Measurements from ENCODE around the gene SPAG4. TPM values are rescaled to one million over a fixed set of nuclear protein-coding genes. Genes with fewer than 3 reads are reported as not detected.

SPAG4 gene
- total RNA-seq, 1 donor from 2014 or later: 2.9 TPM

DNA sequence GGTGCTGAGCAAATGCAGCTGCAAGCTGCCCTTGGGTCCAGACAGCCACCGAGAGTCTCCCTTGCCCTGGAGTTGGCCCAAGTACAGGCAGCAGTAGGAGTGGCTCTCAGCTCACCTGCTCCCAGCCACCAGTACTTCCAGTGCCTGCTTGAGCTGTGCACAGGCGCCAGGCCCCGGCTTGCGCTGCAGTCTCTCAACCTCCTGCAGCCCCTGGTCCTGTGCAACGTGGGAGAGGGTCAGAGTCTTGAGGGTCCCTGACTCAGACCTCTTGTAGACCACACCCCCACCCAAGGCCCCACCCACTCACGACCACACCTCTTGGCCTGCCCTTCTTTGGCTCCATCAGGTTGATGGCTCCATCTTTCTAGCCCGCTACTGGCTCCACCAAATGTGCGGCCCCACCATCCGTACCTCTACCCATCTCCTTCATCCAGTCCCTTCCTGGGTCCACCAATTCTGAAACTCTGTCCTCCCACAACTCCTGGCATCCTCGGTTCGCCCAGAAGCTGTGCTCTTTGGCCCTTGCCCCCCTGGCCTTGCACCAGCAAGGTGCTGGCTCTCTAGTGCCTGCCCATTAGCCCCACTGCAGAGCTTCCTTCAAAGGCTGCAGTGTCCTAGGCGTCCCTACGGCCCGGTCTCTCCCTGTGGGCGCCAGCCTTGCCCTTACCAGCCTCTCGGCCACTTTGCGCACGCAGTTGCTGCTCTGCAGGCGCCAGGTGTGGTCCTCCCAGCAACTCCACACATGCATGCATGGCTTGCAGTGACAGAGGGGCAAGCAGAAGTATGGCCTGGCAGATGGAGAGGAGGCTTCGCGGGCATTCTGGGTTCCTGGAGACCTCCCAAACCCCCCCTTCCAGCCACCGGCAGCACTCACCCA, 16.5 kb upstream of the SPAG4 start:
- intact Hi-C loops (cut with micrococcal nuclease): no loop called here

GRCh38 chr20:35599776-35600120, 15.9 kb upstream of the SPAG4 start:
- intact Hi-C loops (cut with micrococcal nuclease): no loop called here

GRCh38 chr20:35600176-35600992, 15.2 kb upstream of the SPAG4 start:
- intact Hi-C loops (cut with micrococcal nuclease): no loop called here

DNA sequence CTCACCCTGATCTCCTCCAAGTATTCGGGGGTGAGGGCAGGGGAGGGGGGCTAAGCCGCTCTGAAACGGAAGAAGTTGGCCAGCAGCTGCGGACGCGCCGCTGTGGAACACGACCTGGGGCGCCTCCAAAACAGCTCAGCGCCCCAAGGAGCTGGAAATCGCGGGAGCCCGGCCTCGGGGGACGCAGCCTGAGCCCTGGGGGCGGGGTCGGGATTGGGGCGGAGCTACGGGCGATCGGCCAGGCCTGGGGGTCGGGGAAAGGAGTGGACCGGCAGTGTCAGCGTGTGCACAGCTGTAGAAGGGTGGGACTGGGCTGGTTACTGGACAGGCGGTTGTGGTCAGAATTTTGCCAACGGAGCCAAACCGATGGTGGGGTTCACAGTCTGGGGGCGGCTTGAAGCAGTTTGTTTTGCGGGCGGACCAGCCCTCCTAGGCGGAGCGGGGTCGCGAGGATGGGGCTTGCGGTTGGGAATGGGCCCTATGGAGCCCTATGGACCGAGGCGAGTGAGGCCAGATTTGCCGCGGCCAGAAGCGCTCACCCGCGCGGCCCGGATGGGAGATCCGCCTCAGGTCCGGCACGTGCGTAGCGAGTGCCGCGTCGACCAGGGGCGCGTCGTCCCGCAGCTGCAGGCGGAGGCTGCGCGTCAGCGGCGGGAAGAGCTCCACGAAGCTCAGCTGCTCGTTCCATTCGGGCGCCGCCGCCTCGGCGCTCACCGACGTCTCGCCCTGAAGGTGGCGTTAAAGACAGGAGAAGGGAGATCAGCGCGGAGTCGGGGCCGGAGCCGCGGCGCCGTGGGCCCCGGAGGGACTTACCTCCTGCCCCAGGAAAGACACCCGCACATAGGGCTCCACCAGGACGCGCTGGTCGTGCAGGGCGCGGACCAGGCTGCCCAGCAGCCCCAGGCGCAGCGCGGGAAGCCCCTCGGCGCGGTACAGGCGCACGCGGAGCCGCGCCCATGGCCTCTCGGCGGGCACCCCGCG, 14.3 kb upstream of the SPAG4 start:
- intact Hi-C loops (cut with micrococcal nuclease): loop anchor here (1.0 kb wide), 4 partner anchors 15 to 283 kb away; partner anchors contain the start of genes NFS1 and ROMO1

DNA sequence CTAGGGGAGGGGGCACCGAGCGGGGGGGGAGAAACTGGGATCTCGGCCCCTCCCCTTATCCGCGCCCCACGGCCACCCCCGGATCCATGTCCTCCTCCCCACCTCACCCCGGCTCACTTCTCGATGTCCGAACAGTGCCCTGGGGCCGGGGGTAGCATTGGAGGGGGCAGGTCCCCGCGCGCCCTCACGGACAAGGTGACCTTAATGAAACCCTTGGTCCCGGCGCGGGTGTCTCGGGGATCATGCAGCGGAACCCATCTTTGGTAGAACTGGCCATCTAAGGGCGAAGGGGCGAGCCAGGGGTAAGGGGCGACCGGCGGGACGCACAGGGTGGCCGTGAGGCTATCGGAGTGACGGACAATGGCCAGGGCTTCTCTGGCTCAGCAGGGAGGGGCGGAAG, 13.6 kb upstream of the SPAG4 start:
- intact Hi-C loops (cut with micrococcal nuclease): loop anchor here (1.0 kb wide), 4 partner anchors 14 to 282 kb away; partner anchors contain the start of genes NFS1 and ROMO1

GRCh38 chr20:35602851-35603495, 12.7 kb upstream of the SPAG4 start:
- intact Hi-C loops (cut with micrococcal nuclease): no loop called here

- intact Hi-C loops (cut with micrococcal nuclease): loop anchor here (1.0 kb wide), 1 partner anchor 141 kb away; no protein-coding TSS in a partner anchor
These were observed 11.8 kb upstream of the SPAG4 start for GRCh38 chr20:35603695-35604448.

GRCh38 chr20:35604449-35604747, 11.2 kb upstream of the SPAG4 start:
- intact Hi-C loops (cut with micrococcal nuclease): loop anchor here (1.0 kb wide), 1 partner anchor 141 kb away; no protein-coding TSS in a partner anchor

DNA sequence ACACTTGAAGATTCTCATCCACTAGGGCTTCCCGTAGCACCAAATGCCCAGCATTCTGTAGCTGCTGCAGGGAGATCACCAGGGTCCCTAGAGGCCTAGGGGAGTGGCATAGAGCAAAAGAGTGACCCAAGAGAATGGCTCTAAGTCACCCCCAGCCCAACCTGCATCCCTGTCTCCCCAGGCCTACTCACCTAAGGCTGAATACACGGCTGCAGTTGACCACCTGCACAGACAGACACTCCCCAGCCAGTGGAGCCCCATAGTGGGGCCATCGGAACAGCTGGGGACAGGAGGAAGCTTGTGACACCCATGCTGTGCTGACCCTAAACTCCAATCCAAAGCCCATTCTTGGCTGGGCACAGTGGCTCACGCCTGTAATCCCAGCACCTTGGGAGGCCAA, 9.5 kb upstream of the SPAG4 start:
- intact Hi-C loops (cut with micrococcal nuclease): no loop called here

GRCh38 chr20:35607003-35607735, 8.5 kb upstream of the SPAG4 start:
- intact Hi-C loops (cut with micrococcal nuclease): no loop called here

DNA sequence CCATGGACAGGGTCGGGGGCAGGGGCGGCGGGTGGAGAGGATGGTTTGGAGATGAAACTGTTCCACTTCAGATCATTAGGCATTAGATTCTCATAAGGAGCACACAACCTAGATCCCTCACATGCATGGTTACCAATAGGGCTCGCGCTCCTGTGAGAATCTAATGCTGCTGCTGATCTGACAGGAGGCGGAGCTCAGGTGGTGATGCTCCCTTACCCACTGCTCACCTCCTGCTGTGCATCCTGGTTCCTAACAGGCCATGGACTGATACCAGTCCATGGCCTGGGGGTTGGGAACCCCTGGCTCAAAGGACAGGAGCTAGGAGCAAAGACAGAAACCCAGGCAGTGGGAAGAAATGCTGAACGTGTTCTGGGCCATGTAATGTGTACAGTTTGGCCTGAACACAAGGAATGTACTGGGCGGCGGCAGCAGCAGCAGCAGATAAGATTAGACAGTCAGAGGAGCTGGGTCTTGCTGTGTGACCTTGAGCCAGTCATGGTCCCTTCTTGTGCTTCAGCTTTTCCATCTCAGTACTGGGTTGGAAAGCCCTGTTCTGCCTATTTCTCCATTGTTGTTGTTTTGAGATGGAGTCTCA, 4.7 kb upstream of the SPAG4 start:
- intact Hi-C loops (cut with micrococcal nuclease): loop anchor here (10.0 kb wide), 1 partner anchor 306 kb away; no protein-coding TSS in a partner anchor

DNA sequence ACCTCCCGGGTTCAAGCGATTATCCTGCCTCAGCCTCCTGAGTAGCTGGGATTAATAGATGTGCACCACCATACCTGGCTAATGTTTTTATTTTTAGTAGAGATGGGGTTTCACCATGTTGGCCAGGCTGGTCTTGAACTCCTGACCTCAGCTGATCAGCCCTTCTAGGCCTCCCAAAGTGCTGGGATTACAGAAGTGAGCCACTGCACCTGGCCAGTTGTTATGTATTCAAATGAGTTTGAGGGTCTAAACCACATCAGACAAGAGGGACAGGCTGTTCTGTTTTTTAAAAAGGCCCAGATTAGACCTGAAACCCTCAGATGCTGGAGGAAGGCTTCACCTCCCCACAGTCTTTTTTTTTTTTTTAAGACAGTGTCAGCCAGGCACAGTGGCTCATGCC, 4.1 kb upstream of the SPAG4 start:
- intact Hi-C loops (cut with micrococcal nuclease): loop anchor here (10.0 kb wide), 1 partner anchor 307 kb away; no protein-coding TSS in a partner anchor

- intact Hi-C loops (cut with micrococcal nuclease): loop anchor here (1.0 to 10.0 kb wide), 18 partner anchors 15 to 1156 kb away; partner anchors contain the start of genes ACSS2, CEP250, CPNE1 and DSN1
These were observed 1.1 kb downstream of the SPAG4 start for GRCh38 chr20:35616465-35617396.

DNA sequence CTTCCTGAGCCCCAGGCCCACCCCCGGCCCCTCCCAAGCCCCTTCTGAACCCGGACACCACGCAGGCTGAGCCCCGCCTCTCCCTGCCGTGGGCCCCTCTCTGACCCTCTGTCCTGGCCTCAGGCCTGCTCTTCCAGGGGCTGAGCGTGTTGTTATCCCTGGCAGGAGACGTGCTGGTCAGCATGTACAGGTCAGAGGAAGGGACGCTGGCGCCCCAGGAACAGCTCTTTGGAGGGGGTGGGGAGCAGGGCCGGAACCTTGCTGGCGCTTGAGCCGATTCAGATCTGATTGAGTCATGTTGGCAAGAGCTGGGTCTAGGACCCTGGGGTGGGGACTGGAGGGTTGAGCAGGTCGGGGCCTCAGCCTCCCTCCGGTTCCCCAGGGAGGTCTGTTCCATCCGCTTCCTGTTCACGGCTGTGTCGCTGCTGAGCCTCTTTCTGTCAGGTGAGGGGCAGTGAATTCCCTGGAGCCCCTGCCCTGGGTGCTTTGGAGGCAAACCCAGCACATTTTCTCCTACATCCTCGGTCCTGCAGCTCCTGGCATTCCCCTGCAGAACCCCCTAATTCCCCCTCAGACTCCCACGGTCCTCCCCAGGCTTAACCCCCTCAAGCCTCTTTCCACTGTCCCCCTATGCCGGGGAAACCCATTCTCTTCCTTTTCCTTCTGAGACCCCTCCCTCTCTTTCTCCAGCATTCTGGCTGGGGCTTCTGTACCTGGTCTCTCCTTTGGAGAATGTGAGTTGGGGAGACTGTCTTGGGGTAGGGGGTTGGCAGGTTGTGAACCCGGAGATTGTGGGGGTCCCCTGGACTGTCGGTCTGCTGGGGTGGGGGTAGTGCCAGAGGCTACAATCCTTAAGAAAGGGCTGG, 2.0 kb downstream of the SPAG4 start:
- intact Hi-C loops (cut with micrococcal nuclease): loop anchor here (2.0 to 10.0 kb wide), 10 partner anchors 125 to 1155 kb away; partner anchors contain the start of genes DSN1, GSS, MYH7B and NCOA6

DNA sequence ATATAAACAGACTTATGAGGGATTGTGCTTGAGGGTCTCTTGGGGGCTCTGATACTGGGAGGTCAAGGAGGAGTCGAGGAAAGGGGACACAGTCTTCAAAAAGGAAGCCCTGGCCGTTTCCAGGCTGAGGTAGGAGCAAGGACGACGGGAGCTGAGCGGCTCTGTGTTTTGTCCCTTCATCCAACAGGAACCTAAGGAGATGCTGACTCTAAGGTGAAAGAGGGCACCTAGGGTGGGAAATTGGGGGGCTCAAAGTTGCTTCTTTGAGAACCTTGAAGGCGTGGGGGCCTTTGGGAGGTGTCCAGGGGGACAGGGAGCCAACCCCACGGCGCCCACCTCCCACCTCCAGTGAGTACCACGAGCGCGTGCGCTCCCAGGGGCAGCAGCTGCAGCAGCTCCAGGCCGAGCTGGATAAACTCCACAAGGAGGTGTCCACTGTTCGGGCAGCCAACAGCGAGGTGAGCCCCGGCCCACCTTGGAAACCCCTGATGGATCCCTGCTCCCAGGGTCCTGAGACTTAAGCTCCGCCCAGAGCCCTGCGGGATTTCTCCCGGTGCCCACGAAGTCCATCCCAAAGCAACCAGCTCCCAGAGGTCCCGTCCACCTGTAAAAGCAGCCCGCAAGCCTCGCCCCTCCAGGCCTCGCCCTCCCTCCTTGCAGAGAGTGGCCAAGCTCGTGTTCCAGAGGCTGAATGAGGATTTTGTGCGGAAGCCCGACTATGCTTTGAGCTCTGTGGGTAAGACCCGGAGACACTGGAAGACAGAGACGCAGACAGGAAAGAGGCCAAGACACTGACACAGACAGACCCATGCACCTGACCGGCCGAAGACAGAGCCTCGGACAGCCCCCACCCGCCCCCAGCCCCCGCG, 2.9 kb downstream of the SPAG4 start:
- intact Hi-C loops (cut with micrococcal nuclease): loop anchor here (1.0 to 10.0 kb wide), 12 partner anchors 43 to 1154 kb away; partner anchors contain the start of genes DSN1, GSS, MYH7B and NCOA6

All from T-helper 1 cell treated with Interleukin-12 subunit alpha and Interleukin-12 subunit beta and Interleukin-4 antibody, amounts not matched to agents 30 ng/mL and 1 ng/mL, for 36 hours (primary cell).